Activated T-helper 1 cell treated with anti-CD3 and anti-CD28 coated beads, Interleukin-12 subunit alpha, Interleukin-12 subunit beta, Interleukin-2, Interleukin-4 antibody, amounts not matched to agents 30 ng/mL and 10 ng/mL and 1 ng/mL, durations not matched to agents 14 hours and 24 hours and 36 hours (primary cell): ENCODE data around the gene FAM117A. TPM values are rescaled to one million over a fixed set of nuclear protein-coding genes. Genes with fewer than 3 reads are reported as not detected.
"Not testable (repeated sequence)": the region's sequence is repeated elsewhere in the genome, so short reads cannot be mapped to it uniquely, and the experiment has no call there.

Experiments
- DNase-seq: peaks from one replicate; pipeline ENCODE4 v3.0.0; 2021; ENCODE audit warnings: low spot score
- H3K27ac Mint-ChIP-seq: one replicate; pipeline ENCODE4 v1.8.0; 2021; ENCODE audit warnings: mild to moderate bottlenecking, mixed read lengths
- H3K27me3 Mint-ChIP-seq: one replicate; pipeline ENCODE4 v1.8.0; 2022; ENCODE audit warnings: mild to moderate bottlenecking, moderate library complexity, mixed read lengths; ENCODE audit not compliant: insufficient read depth
- H3K36me3 Mint-ChIP-seq: one replicate; pipeline ENCODE4 v1.8.0; 2021; ENCODE audit warnings: low read depth, mixed read lengths
- H3K4me1 Mint-ChIP-seq: one replicate; pipeline ENCODE4 v1.8.0; 2021; ENCODE audit warnings: low read depth, mixed read lengths
- H3K4me3 Mint-ChIP-seq: one replicate; pipeline ENCODE4 v1.8.0; 2021; ENCODE audit warnings: mild to moderate bottlenecking, moderate library complexity, mixed read lengths
- H3K9me3 Mint-ChIP-seq: one replicate; pipeline ENCODE4 v1.8.0; 2021; ENCODE audit warnings: mixed read lengths
- intact Hi-C: fragments of 100-400 bp; cut with micrococcal nuclease; formaldehyde crosslinking; loops from one replicate; pipeline ENCODE4 v1.15.1; 2024
- total RNA-seq: library from RNA; stranded (reverse); gene quantifications from 2 replicates; pipeline ENCODE4 v1.2.3, GENCODE V29; 2022

Gene FAM117A
- total RNA-seq, 1 donor from 2014 or later, result 13.9 TPM

DNA sequence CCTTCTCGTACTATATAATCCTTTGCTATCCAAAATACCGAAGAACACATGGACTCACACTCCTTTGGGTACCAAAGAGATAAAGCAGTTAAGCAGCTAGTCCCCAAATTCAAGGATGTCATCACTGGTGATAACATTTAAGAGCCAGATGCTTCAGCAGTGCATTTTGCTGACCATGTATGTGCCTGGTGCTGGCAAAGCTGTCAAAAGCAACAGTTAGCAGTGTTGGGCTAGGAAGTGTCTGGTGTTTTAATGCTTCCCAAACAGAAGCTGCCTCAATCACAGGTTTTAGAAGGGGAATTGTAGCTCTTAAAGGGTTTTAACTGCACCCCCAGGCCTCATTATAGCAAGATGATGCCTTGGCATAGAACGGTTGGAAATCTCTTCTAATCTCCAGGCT is 4.7 kb downstream of the FAM117A start:
- Mint-ChIP-seq H3K4me3 (no peak overlapping the region), H3K4me1 (peaks cover 80% of the 10 kb centered on the region), H3K27ac (no peak overlapping the region), H3K9me3 (no peaks in the 10 kb centered on the region), H3K27me3 (peaks cover 4% of the 10 kb centered on the region), H3K36me3 (peaks cover 24% of the 10 kb centered on the region)
- DNase-seq, result no peak
- intact Hi-C loops, result no loop called here

DNA sequence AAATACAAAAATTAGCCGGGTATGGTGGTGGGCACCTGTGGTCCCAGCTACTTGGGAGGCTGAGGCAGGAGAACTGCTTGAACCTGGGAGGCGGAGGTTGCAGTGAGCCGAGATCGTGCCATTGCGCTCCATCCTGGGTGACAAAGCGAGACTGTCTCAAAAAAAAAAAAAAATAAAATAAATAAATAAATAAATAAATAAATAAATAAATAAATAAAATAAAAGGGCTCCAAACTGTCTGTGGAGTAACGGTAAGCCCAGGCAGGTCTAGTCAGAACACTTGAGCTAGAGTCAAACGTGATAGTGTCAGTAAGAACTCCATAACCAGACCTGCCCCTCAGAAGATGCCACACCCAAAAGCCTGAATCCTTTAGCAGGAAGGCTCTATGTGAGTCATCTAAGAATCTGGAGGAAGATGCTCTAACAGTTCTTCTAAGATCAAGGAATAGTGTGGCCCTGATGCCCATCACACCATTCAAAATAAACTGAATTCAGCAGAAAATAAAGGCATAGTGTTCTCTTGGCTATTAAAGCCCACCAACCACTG is 5.4 kb downstream of the FAM117A start:
- intact Hi-C loops, DNase-seq, H3K27me3 Mint-ChIP-seq, H3K27ac Mint-ChIP-seq, H3K4me3 Mint-ChIP-seq, H3K9me3 Mint-ChIP-seq: not testable (repeated sequence)
- peaks cover 84% of the 10 kb centered on the region for H3K4me1 Mint-ChIP-seq
- peaks cover 24% of the 10 kb centered on the region for H3K36me3 Mint-ChIP-seq

DNA sequence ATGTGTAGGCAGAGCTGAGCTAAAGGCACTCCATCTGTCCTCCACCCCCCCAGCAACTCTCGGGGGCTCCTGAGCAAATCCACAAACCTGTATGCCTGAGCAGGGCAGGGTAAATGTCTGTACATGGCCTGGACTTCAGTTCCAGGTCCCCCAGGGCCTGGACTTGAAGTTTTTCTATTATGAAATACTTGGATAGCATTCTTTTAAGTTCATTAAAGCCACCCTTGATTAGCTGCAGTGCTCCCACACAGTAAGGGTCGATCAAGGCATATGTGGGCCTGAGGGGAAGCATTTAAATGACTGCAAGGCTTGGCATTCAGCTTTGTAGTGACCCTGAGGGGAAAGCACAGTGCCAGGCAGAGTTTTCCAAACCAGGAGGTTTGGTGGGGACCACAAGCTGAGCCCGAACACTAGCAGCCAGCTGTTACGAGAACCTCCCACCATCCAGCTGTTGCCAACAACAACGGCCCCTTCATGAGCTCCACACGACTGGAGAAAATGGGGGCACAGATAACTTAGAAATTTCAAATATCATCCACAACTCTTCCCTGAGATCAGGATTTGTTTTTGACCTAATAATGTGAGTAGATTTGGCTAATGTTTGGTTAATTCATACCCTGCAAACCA is 6.7 kb downstream of the FAM117A start:
- Mint-ChIP-seq H3K36me3 (peaks cover 27% of the 10 kb centered on the region), H3K4me3 (no peak overlapping the region), H3K9me3 (no peaks in the 10 kb centered on the region), H3K27ac (peak overlapping the region; percentile 48), H3K4me1 (peaks cover 84% of the 10 kb centered on the region), H3K27me3 (no peaks in the 10 kb centered on the region)
- intact Hi-C loops, result no loop called here
- no peak for DNase-seq

DNA sequence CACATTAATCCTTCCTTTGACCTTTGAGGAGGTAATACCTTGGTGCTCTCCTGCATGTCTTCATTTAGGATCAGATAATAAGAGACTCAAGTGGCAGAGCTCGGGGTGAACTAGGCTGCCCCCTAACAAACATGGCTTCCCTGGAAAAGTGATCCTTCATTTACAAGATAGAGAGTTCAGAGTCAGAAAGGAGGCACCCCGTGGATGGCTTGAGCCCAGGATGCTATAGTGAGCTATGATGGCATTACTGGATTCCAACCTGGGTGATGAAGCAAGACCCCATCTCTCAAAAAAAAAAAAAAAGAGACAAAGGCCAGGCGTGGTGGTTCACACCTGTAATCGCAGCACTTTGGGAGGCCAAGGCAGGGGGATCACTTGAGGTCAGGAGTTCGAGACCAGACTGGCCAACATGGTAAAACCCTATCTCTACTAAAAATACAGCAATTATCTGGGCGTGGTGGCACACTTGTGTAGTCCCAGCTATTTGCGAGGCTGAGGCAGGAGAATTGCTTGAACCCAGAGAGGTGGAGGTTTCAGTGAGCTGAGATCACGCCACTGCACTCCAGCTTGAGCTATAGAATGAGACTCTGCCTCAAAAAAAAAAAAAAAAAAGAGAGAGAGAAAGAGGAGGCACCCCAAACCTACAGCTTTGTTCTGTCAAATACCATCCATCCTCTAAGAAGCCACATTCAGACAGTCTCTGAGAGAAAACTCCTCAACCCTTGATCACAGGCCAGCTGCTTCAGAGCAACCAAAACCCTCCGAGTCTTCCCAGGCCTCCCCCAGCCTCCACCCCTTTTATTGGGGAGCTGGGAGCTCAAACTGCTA is 7.4 kb downstream of the FAM117A start:
- peaks cover 27% of the 10 kb centered on the region for H3K36me3 Mint-ChIP-seq
- no peak overlapping the region for H3K4me3 Mint-ChIP-seq
- H3K27ac Mint-ChIP-seq, result peak overlapping the region; percentile 48
- DNase-seq, result no peak
- no peaks in the 10 kb centered on the region for H3K27me3 Mint-ChIP-seq
- intact Hi-C loops, result no loop called here
- peaks cover 80% of the 10 kb centered on the region for H3K4me1 Mint-ChIP-seq
- H3K9me3 Mint-ChIP-seq, result no peaks in the 10 kb centered on the region

DNA sequence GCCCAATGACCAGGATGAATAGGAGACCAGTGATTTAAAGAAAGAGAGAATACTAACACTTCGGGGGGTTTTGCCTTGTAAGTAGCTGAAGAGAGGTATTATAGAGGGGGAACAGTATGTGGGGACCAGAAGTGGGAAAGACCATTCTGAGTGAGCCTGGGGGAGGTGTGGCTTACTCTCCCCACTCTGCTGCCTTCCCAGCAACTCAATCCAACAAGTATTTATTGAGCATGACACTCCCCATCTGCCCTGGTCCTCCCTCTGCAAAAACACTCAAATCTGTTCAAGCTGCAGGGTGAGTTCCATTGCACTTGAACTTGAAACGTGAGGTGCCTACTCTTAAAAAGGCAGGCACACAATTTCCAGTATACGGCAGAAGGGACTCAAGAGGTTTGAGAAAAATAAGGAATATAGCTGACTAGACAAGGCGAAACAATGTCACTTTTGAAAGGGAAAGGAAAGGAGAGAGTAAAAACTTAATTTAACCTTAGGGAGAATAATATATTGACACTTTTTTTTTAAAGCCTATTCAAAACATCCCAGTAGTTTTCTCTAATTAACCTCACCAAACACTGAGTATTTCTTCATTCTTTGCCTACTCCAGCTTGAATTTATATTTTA is 8.2 kb downstream of the FAM117A start:
- intact Hi-C loops, result no loop called here
- no peak for DNase-seq
- Mint-ChIP-seq H3K4me3 (no peak overlapping the region), H3K36me3 (peaks cover 27% of the 10 kb centered on the region), H3K27me3 (no peaks in the 10 kb centered on the region), H3K9me3 (no peaks in the 10 kb centered on the region), H3K4me1 (peaks cover 72% of the 10 kb centered on the region), H3K27ac (no peak overlapping the region)

DNA sequence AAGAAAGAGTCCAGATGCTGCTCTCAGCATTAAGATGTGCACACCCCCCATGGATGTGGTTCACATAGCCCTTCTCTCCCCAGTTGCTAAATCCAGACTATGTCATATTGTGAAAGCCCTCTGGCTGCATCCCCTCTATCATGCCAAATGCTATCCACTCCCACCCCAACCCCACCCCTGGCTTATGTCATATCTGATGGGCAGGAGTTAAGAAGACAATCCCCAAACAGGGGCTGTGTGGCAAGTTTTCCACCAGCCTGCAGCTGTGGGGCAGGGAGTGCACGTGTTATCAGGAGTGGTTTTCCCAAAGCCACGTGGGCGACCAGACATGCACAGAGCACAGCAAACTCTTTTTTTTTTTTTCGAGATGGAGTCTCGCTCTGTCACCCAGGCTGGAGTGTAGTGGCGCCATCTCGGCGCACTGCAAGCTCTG is 10.0 kb downstream of the FAM117A start:
- Mint-ChIP-seq H3K27ac (peak overlapping the region; percentile 55), H3K4me1 (peaks cover 67% of the 10 kb centered on the region), H3K9me3 (no peaks in the 10 kb centered on the region), H3K27me3 (no peaks in the 10 kb centered on the region), H3K36me3 (peaks cover 30% of the 10 kb centered on the region), H3K4me3 (no peak overlapping the region)
- intact Hi-C loops, result no loop called here
- DNase-seq, result no peak

DNA sequence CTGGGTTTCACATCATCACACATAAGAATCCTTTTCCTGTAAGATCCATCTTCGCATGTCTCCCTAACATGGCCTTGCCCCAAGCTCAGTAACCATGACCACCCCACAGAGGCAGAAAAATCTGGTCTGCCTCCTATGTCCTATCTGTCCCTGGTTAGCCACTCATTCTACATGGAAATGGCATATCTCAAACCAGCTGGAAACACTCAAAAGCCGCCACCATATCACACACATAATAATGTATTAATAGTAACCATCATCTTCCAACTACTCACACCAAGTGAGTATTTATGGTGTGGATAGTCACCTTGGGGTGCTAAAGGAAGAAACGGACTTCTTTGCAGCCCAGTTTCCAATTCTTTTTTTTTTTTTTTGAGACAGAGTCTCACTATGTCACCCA is 11.4 kb downstream of the FAM117A start:
- H3K27ac Mint-ChIP-seq, result peak overlapping the region; percentile 19

DNA sequence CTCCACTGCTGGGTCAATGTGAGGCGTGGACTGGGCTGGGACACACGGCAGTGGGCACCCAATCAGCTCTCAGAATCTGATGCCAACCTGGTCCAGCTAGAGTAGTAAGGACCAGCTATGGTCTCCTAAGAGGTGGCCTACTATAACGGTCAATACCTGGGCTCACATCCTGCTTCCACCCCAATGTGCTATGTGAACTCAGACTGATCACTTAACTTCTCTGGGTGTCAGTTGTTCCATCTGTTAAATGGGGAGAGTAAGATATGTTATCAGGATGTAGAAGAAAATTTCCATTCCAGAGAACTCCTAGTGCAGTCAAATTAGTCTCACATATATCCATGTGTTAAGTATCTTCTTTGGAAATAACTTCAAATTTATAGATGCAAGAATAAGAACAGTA is 14.2 kb downstream of the FAM117A start:
- no peaks in the 10 kb centered on the region for H3K27me3 Mint-ChIP-seq
- H3K4me3 Mint-ChIP-seq, result peak overlapping the region; percentile 15
- peaks cover 75% of the 10 kb centered on the region for H3K4me1 Mint-ChIP-seq
- peak overlapping the region; percentile 49 for H3K27ac Mint-ChIP-seq
- peaks cover 7% of the 10 kb centered on the region for H3K9me3 Mint-ChIP-seq
- peaks cover 16% of the 10 kb centered on the region for H3K36me3 Mint-ChIP-seq
- intact Hi-C loops, result loop anchor here (5.0 kb wide), 1 partner anchor 988 kb away; no protein-coding TSS in a partner anchor
- DNase-seq, result no peak

More for the DNA sequence above, 11.4 kb downstream of the FAM117A start:
- intact Hi-C loops, result no loop called here
- no peaks in the 10 kb centered on the region for H3K27me3 Mint-ChIP-seq
- DNase-seq, result no peak
- no peaks in the 10 kb centered on the region for H3K9me3 Mint-ChIP-seq
- peaks cover 72% of the 10 kb centered on the region for H3K4me1 Mint-ChIP-seq
- no peak overlapping the region for H3K4me3 Mint-ChIP-seq
- H3K36me3 Mint-ChIP-seq, result peaks cover 24% of the 10 kb centered on the region

DNA sequence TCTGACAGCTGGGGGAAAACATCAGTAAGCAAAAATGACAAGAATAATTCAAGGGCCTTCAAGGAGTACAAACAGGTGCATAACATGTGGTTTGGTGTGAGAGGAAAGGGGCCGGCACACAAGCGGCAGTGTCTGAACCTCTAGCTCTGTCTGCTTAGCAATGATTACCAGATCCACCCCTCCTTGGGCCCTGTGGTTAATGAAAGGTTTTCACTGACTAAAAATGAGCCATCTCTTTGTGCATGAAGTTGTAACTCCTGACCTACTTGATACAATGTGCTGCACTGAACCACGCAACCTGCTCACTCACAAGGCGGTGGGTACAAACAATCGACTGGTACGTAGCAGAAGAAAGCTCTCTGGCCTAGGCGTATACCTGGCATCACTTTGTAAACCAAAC is 15.1 kb downstream of the FAM117A start:
- H3K4me1 Mint-ChIP-seq, result peaks cover 72% of the 10 kb centered on the region
- H3K27me3 Mint-ChIP-seq, result no peaks in the 10 kb centered on the region
- peaks cover 7% of the 10 kb centered on the region for H3K9me3 Mint-ChIP-seq
- peak overlapping the region; percentile 78 for H3K4me3 Mint-ChIP-seq
- peak overlapping the region; percentile 93 for H3K27ac Mint-ChIP-seq
- H3K36me3 Mint-ChIP-seq, result peaks cover 16% of the 10 kb centered on the region
- intact Hi-C loops, result loop anchor here (1.0 to 5.0 kb wide), 3 partner anchors 9 to 989 kb away; no protein-coding TSS in a partner anchor
- DNase-seq, result peak; percentile 27

DNA sequence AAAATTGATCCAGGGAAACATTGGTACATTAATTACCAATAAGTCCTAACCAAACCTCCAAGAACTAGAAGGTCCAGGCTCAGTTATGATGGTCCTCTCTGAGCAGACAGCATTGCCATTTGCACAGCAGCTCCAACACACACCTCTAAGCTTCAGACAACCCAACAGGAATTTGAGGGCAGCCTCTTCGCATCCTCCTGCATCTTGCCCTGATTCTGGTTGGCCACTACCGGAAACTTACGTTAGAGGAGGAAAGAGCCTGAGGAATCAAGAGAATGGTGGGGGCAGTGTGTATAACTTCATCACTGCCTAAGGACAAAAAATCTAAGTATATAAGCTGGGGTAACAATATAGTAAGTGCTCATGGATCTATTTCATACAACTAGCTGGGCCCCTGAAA is 15.7 kb downstream of the FAM117A start:
- Mint-ChIP-seq H3K4me3 (peak overlapping the region; percentile 78), H3K27me3 (no peaks in the 10 kb centered on the region), H3K27ac (peak overlapping the region; percentile 93), H3K9me3 (peaks cover 7% of the 10 kb centered on the region), H3K4me1 (peaks cover 66% of the 10 kb centered on the region), H3K36me3 (peaks cover 16% of the 10 kb centered on the region)
- DNase-seq, result no peak
- intact Hi-C loops, result loop anchor here (1.0 to 5.0 kb wide), 3 partner anchors 9 to 989 kb away; no protein-coding TSS in a partner anchor

DNA sequence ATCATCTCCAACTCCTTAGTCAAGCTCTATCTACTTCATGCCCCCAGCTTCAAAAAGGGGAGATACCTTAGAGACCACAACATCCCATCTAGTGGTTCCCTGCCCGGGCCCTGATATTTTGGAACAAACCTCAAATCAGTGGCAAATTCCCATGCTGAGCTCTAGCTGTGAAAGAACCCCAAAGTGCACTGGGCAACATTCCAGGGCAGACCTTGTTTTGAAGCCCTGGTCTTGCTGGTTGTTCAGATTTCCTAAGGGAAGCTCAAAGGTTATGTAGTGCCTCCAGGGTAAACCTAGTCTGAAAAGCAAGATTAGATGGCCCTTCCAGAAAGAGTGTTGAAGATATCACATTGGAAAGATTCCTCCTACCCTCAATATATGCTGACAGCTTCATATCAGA is 16.3 kb downstream of the FAM117A start:
- Mint-ChIP-seq H3K27ac (peak overlapping the region; percentile 93), H3K4me1 (peaks cover 69% of the 10 kb centered on the region), H3K27me3 (no peaks in the 10 kb centered on the region), H3K36me3 (peaks cover 18% of the 10 kb centered on the region), H3K9me3 (peaks cover 7% of the 10 kb centered on the region), H3K4me3 (peak overlapping the region; percentile 78)
- intact Hi-C loops, result loop anchor here (1.0 to 5.0 kb wide), 4 partner anchors 8 to 990 kb away; no protein-coding TSS in a partner anchor
- no peak for DNase-seq

DNA sequence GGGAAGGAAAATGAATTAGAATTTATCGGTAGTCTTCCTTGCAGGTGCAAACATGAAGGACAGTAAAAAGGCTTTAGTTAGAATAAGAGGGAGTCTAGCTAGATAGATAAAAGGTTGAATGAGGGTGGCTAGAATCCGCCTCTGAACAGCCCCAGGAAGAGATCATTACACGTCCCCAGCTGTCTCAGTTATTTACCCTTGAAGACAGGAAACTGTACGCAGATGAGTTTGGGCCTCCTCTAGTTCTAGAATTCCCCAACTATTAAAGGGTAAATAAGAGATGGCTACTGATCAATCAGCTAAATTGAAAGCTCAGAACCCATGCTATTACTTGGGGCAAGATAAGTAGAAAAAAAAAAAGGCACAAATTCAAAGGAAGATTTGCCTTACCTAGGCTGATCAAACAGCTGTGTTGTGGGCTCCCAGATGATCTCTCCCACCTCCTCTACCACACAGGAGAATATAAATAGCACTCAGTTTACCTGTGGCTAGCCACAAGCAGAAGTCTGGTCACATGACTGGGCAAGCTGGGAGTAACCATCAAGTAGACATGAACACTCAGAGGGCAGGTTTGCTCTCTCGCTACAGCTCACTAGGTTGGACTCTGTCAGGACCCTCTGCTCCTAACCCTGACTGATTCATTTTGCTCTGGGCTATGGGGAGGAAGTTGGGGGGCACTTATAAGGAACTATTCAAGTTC is 17.0 kb downstream of the FAM117A start:
- intact Hi-C loops, result loop anchor here (1.0 to 5.0 kb wide), 2 partner anchors 39 to 990 kb away; no protein-coding TSS in a partner anchor
- peak overlapping the region; percentile 93 for H3K27ac Mint-ChIP-seq

More for the DNA sequence above, 17.0 kb downstream of the FAM117A start:
- Mint-ChIP-seq H3K9me3 (peaks cover 7% of the 10 kb centered on the region), H3K4me1 (peaks cover 69% of the 10 kb centered on the region), H3K4me3 (peak overlapping the region; percentile 78), H3K27me3 (no peaks in the 10 kb centered on the region), H3K36me3 (peaks cover 14% of the 10 kb centered on the region)
- no peak for DNase-seq
